Activated naive CD4-positive, alpha-beta T cell treated with Interleukin-2 at 50 U/mL for 16 hours (primary cell): ENCODE data around the gene MARCO.

Source experiments
- DNase-seq: peaks from one replicate; pipeline ENCODE4 v3.0.0-alpha.2; 2020

MARCO gene

GRCh38 chr2:118942031-118942430 is at the start of gene MARCO:
MARCO (plus strand) TSS chr2:118942194; CDS start chr2:118942301, 107 bp downstream.
- no peak for DNase-seq

GRCh38 chr2:118893100-118893499 is 48.9 kb upstream of the MARCO start:
- DNase-seq = no peak

GRCh38 chr2:118902266-118903028 is 39.5 kb upstream of the MARCO start:
- no peak for DNase-seq

GRCh38 chr2:118903029-118903351 is 39.0 kb upstream of the MARCO start:
- DNase-seq = no peak

- DNase-seq = no peak
These were observed 38.2 kb upstream of the MARCO start for GRCh38 chr2:118903551-118904479.

- no peak for DNase-seq
These were observed 36.8 kb upstream of the MARCO start for GRCh38 chr2:118905206-118905605.

GRCh38 chr2:118906186-118906585 is 35.8 kb upstream of the MARCO start:
- no peak for DNase-seq

GRCh38 chr2:118907759-118908158 is 34.2 kb upstream of the MARCO start:
- DNase-seq = no peak

GRCh38 chr2:118909191-118909590 is 32.8 kb upstream of the MARCO start:
- DNase-seq = no peak

GRCh38 chr2:118911166-118911856 is 30.7 kb upstream of the MARCO start:
- DNase-seq = no peak

- DNase-seq = no peak
These were observed 30.1 kb upstream of the MARCO start for GRCh38 chr2:118911936-118912335.

GRCh38 chr2:118913131-118913802 is 28.7 kb upstream of the MARCO start:
- DNase-seq = no peak

GRCh38 chr2:118913803-118914645 is 28.0 kb upstream of the MARCO start:
- DNase-seq = no peak

- no peak for DNase-seq
These were observed 27.1 kb upstream of the MARCO start for GRCh38 chr2:118914721-118915453.

- DNase-seq = no peak
These were observed 24.0 kb upstream of the MARCO start for GRCh38 chr2:118918017-118918416.

GRCh38 chr2:118921646-118922045 is 20.3 kb upstream of the MARCO start:
- no peak for DNase-seq

GRCh38 chr2:118922254-118922653 is 19.7 kb upstream of the MARCO start:
- no peak for DNase-seq

- no peak for DNase-seq
These were observed 18.6 kb upstream of the MARCO start for GRCh38 chr2:118923371-118923770.

- DNase-seq = no peak
These were observed 16.5 kb upstream of the MARCO start for GRCh38 chr2:118925476-118925875.

- DNase-seq = no peak
These were observed 16.0 kb upstream of the MARCO start for GRCh38 chr2:118925981-118926380.

GRCh38 chr2:118929059-118929458 is 12.9 kb upstream of the MARCO start:
- DNase-seq = no peak
